Muscle of leg (tissue), 11 donors: ENCODE measurements around the gene ANXA6. TPM values are rescaled to one million over a fixed set of nuclear protein-coding genes. Genes with fewer than 3 reads are reported as not detected.

Source experiments
- DNase-seq: peaks from one replicate; pipeline ENCODE4 v3.0.0; 2013
- H3K27ac ChIP-seq: one replicate; pipeline ENCODE4 v1.5.1; 2013; ENCODE audit warnings: mild to moderate bottlenecking, low read length, control low read depth
- H3K27me3 ChIP-seq: one replicate; pipeline ENCODE4 v1.6.1; 2013; ENCODE audit warnings: low read length; ENCODE audit not compliant: control insufficient read depth, insufficient read depth
- H3K36me3 ChIP-seq: one replicate; pipeline ENCODE4 v1.6.1; 2013; ENCODE audit warnings: low read length; ENCODE audit not compliant: control insufficient read depth, insufficient read depth
- H3K4me1 ChIP-seq: one replicate; pipeline ENCODE4 v1.6.1; 2013; ENCODE audit warnings: low read length; ENCODE audit not compliant: control insufficient read depth, insufficient read depth
- H3K4me3 ChIP-seq: one replicate; pipeline ENCODE4 v1.5.1; 2013; ENCODE audit warnings: low read length, control low read depth
- H3K9me3 ChIP-seq: replicated peaks from 2 replicates; pipeline ENCODE4 v1.6.1; 2013; ENCODE audit warnings: low read depth, low read length; ENCODE audit not compliant: control insufficient read depth
- WGBS: methylation state at CpG from one replicate; pipeline ENCODE4 v1.1.5; 2013; ENCODE audit warnings: missing lambda C conversion rate; ENCODE audit not compliant: insufficient coverage; 5-methylcytosine and 5-hydroxymethylcytosine counted together
- polyA plus RNA-seq, 8 donors: library from polyadenylated mRNA; unstranded; fragments of 120-200 nt; gene quantifications; one replicate each; pipeline versions ENCODE4 v1.2.1 to v1.2.3, GENCODE V29; 2013; ENCODE audit warnings: inconsistent platforms in 1 of 8, low replicate concordance in 1 of 8; ENCODE audit not compliant: insufficient read length in 8 of 8, insufficient read depth in 1 of 8
- total RNA-seq: library from RNA; stranded (reverse); fragments of 120-200 nt; gene quantifications from one replicate; pipeline ENCODE4 v1.2.4, GENCODE V29; 2013

ANXA6 gene
- total and polyA plus RNA-seq, 9 donors: 335 to 439 (median 391) TPM

GRCh38 chr5:151144275-151144674, 13.3 kb downstream of the ANXA6 start:
- no peaks in the 10 kb centered on the region for H3K27me3 ChIP-seq
- no peak overlapping the region for H3K4me3 ChIP-seq
- H3K36me3 ChIP-seq: peaks cover 81% of the 10 kb centered on the region
- H3K9me3 ChIP-seq: no peaks in the 10 kb centered on the region
- H3K4me1 ChIP-seq: peaks cover 66% of the 10 kb centered on the region
- H3K27ac ChIP-seq: no peak overlapping the region
- WGBS: 0% methylated on average over 1 of the region's 6 CpGs
- DNase-seq: no peak

DNA sequence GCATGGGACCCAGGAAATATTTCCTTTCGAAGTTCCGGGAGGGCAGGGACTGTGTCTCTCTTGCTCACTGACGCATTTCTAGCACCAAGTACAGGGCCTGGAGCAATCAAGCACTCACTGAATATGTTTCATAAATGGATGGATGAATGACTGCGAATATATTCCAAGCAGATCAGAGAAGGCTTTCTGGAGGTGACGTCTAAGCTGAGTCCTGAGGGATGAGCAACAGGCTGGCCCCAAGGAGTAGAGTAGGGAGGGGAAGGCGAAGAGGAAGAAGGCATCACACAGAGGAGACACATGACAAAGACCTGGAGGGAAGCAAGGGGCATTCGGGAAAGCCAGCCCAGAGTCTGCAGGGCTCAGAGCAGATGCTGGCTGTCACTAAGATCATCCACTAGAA, 13.9 kb downstream of the ANXA6 start:
- Histone ChIP-seq H3K27me3 (no peaks in the 10 kb centered on the region), H3K4me1 (peaks cover 62% of the 10 kb centered on the region), H3K27ac (no peak overlapping the region), H3K9me3 (no peaks in the 10 kb centered on the region), H3K4me3 (no peak overlapping the region), H3K36me3 (peaks cover 87% of the 10 kb centered on the region)
- whole genome bisulfite sequencing: 82% methylated on average over 6 of the region's 7 CpGs
- no peak for DNase-seq

- H3K4me1 ChIP-seq: peaks cover 57% of the 10 kb centered on the region
- H3K27ac ChIP-seq: no peak overlapping the region
- H3K36me3 ChIP-seq: peaks cover 89% of the 10 kb centered on the region
These were observed 14.6 kb downstream of the ANXA6 start for GRCh38 chr5:151142933-151143332.

DNA sequence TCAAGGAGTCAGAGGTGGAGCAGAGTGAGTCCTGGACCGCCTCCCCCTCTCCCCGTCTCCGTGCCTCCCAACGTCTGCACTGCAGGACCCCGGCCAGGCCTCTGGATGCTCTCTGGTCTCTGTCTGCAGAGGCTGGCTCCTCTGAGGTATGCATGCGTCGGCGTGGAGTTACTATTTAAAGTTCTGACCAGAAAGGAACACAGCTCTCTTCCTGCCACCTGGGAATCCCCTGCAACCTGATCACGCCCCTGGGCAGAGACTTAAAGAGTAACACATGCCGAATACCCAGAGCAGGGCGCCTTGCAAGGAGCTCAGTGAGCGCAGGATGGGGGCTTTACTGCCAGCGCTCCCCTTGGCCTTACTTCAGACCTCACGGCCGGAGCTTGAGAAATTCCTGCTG, 16.0 kb downstream of the ANXA6 start:
- peak; percentile 88 for DNase-seq
- peaks cover 53% of the 10 kb centered on the region for H3K4me1 ChIP-seq

More at GRCh38 chr5:151142933-151143332, 14.6 kb downstream of the ANXA6 start:
- Histone ChIP-seq H3K4me3 (no peak overlapping the region), H3K27me3 (no peaks in the 10 kb centered on the region), H3K9me3 (no peaks in the 10 kb centered on the region)
- no CpG with 5 or more reads among the region's 1 CpG for WGBS
- DNase-seq: no peak

DNA sequence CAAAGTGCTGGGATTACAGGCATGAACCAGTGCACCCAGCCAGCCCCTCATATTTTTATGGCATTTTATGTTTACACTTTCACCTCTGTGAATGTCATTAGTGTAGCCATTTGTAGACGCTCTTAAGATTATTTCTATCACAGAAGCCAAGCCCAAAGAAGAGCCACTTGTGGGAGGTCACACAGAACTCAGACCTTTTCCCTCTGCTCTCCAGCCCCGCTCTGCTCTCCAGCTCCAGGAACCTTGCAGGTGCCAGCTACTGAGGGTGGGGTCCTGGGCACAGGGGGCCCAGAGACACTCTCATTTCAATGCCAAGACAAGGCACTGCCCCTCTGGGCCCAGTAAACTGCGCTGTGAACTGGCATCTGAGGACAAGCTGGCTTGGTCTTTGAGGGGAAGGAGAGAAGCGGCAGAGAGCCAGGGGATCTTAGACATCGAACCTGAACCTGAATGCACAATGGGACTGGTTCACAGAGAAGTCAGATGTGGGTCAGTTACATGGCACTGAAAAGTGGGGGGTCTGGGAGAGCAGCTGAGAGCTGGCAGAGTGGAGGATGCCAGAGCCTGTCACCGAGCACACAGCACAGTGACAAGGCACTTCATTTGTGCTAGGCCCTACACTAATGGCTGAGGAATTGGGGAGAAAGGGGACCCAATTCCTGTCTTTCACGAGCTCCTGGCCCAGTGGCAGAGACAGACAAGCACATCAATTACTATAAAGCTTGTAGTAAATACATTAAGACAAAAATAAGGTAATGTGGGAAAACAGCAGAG, 16.7 kb downstream of the ANXA6 start:
- H3K36me3 ChIP-seq: peaks cover 88% of the 10 kb centered on the region
- peaks cover 49% of the 10 kb centered on the region for H3K4me1 ChIP-seq
- H3K4me3 ChIP-seq: no peak overlapping the region
- no peaks in the 10 kb centered on the region for H3K27me3 ChIP-seq
- no peaks in the 10 kb centered on the region for H3K9me3 ChIP-seq
- WGBS: 50% methylated on average over 3 of the region's 7 CpGs
- peak overlapping the region; percentile 76 for H3K27ac ChIP-seq
- DNase-seq: no peak

More for the DNA sequence above, 16.0 kb downstream of the ANXA6 start:
- WGBS: 3% methylated on average over 15 of the region's 15 CpGs
- Histone ChIP-seq H3K9me3 (no peaks in the 10 kb centered on the region), H3K27ac (peak overlapping the region; percentile 76), H3K4me3 (no peak overlapping the region), H3K36me3 (peaks cover 88% of the 10 kb centered on the region), H3K27me3 (no peaks in the 10 kb centered on the region)

GRCh38 chr5:151139646-151140045, 17.9 kb downstream of the ANXA6 start:
- no peak overlapping the region for H3K27ac ChIP-seq
- H3K9me3 ChIP-seq: no peaks in the 10 kb centered on the region
- H3K36me3 ChIP-seq: peaks cover 88% of the 10 kb centered on the region
- WGBS: no CpG with 5 or more reads among the region's 3 CpGs
- H3K4me1 ChIP-seq: peaks cover 37% of the 10 kb centered on the region
- H3K27me3 ChIP-seq: no peaks in the 10 kb centered on the region
- DNase-seq: no peak
- no peak overlapping the region for H3K4me3 ChIP-seq

GRCh38 chr5:151139015-151139414, 18.6 kb downstream of the ANXA6 start:
- Histone ChIP-seq H3K4me1 (peaks cover 35% of the 10 kb centered on the region), H3K36me3 (peaks cover 90% of the 10 kb centered on the region), H3K9me3 (no peaks in the 10 kb centered on the region), H3K27ac (no peak overlapping the region), H3K4me3 (no peak overlapping the region), H3K27me3 (no peaks in the 10 kb centered on the region)
- no peak for DNase-seq
- 60% methylated on average over 1 of the region's 8 CpGs for WGBS

- Histone ChIP-seq H3K27ac (no peak overlapping the region), H3K36me3 (peaks cover 89% of the 10 kb centered on the region), H3K4me3 (no peak overlapping the region), H3K27me3 (no peaks in the 10 kb centered on the region), H3K9me3 (no peaks in the 10 kb centered on the region), H3K4me1 (peaks cover 31% of the 10 kb centered on the region)
- DNase-seq: no peak
- WGBS: 93% methylated on average over 1 of the region's 1 CpG
These were observed 19.5 kb downstream of the ANXA6 start for GRCh38 chr5:151138114-151138513.

DNA sequence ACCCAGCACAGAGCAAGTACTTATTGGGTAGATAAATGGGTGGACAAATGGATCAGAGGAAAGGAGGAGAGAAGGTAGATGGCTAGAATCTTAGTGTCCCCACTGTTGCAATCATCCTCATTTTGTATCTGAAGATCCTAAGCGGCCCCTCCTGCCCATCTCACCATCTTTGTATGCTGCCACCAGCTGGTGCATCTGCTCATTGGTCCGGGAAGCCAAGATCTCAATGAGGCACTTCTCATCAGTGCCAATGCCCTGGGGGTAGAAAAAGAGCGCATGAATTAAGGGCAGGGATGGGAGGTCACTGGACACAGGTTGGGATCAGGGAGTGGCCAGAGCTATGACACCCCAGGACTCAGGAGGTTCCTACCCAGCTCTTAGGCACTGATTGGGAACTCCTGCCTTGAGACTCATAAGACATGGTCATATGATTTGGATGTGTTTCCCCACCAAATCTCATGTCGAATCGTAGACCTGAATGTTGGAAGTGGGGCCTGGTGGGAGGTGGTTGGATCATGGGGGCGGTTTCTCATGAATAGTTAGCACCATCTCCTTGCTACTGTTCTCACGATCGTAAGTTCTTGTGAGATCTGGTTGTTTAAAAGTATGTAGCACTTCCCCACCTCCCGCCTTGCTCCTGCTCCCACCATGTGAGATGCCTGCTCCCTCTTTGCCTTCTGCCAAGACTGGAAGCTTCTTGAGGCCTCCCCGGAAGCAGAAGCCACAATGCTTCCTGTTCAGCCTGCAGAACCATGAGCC, 20.3 kb downstream of the ANXA6 start:
- no peak overlapping the region for H3K27ac ChIP-seq
- no peaks in the 10 kb centered on the region for H3K9me3 ChIP-seq
- H3K36me3 ChIP-seq: peaks cover 89% of the 10 kb centered on the region
- H3K4me1 ChIP-seq: peaks cover 23% of the 10 kb centered on the region
- no peak for DNase-seq
- no peaks in the 10 kb centered on the region for H3K27me3 ChIP-seq
- 90% methylated on average over 4 of the region's 10 CpGs for WGBS
- no peak overlapping the region for H3K4me3 ChIP-seq

DNA sequence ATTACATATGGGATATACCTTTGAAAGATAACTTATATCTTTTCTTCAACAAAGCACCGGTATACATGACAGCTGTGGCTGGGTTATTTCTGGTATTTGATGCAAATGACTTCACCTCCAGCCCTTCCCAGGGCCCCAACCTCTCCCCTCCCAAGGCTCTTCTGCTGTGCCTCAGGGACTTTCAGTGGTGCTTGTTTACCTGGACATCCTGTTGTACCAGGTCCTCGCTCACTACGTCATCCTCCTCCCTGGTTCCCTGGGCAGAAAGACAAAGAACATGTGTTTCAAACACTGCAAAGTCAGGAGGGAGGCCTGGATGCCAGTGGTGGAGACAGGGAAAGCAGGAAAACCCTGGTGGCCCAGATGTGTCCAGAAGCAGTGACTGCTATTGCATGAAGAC, 23.4 kb downstream of the ANXA6 start:
- Histone ChIP-seq H3K36me3 (peaks cover 95% of the 10 kb centered on the region), H3K4me1 (no peaks in the 10 kb centered on the region), H3K27ac (no peak overlapping the region), H3K9me3 (no peaks in the 10 kb centered on the region), H3K27me3 (no peaks in the 10 kb centered on the region), H3K4me3 (no peak overlapping the region)
- DNase-seq: no peak
- 100% methylated on average over 1 of the region's 3 CpGs for WGBS
